H1 (cell line): Measurements from ENCODE around the gene TRAK1. TPM values are rescaled to one million over a fixed set of nuclear protein-coding genes. Genes with fewer than 3 reads are reported as not detected.

Experiments used
- CTCF ChIA-PET: fragments of 300-600 bp; sonication (Branson Sonifier 250); formaldehyde crosslinking; loops from one replicate; lab custom pipeline; 2021; ENCODE audit not compliant: partially characterized antibody; lab: Charles Lee
- POLR2A ChIA-PET: fragments of 300-600 bp; sonication (Branson Sonifier 250); formaldehyde crosslinking; loops from one replicate; lab custom pipeline; 2021; ENCODE audit warnings: inconsistent platforms; ENCODE audit not compliant: partially characterized antibody; lab: Charles Lee
- DNase-seq, 2 experiments: peaks; one replicate each; pipeline versions ENCODE4 v3.0.0 to v3.0.0-alpha.2; 2010 to 2022; ENCODE audit warnings: low spot score in 2 of 2, low read depth in 1 of 2, mixed read lengths in 1 of 2
- FAIRE-seq: peaks from 2 replicates; lab custom pipeline; 2011; peaks lifted over from hg19 to GRCh38; lab: Jason Lieb, UNC
- H2AFZ ChIP-seq: 2 replicates; pipeline ENCODE4 v1.8.1; 2012; ENCODE audit warnings: low read length, inconsistent platforms
- H2AK5ac ChIP-seq: 2 replicates; pipeline ENCODE4 v1.6.1; 2013; ENCODE audit warnings: low read depth, low read length
- H2BK120ac ChIP-seq: replicated peaks from 2 replicates; pipeline ENCODE3; 2013; ENCODE audit warnings: low read depth, low read length, inconsistent platforms
- H2BK12ac ChIP-seq: 2 replicates; pipeline ENCODE4 v1.6.1; 2013; ENCODE audit warnings: low read depth, low read length
- H2BK15ac ChIP-seq: 2 replicates; pipeline ENCODE4 v1.6.1; 2013; ENCODE audit warnings: low read length
- H2BK20ac ChIP-seq: 2 replicates; pipeline ENCODE4 v1.6.1; 2013; ENCODE audit warnings: low read length
- H2BK5ac ChIP-seq: 2 replicates; pipeline ENCODE4 v1.6.1; 2013; ENCODE audit warnings: low read depth, low read length
- H3K14ac ChIP-seq: 2 replicates; pipeline ENCODE4 v1.6.1; 2013; ENCODE audit warnings: inconsistent platforms; ENCODE audit not compliant: insufficient read length
- H3K18ac ChIP-seq: 2 replicates; pipeline ENCODE4 v1.6.1; 2013; ENCODE audit warnings: low read length; ENCODE audit errors: extremely low read depth
- H3K23ac ChIP-seq: 2 replicates; pipeline ENCODE4 v1.6.1; 2013; ENCODE audit warnings: inconsistent platforms; ENCODE audit not compliant: insufficient read length
- H3K23me2 ChIP-seq: 2 replicates; pipeline ENCODE4 v1.6.1; 2013; ENCODE audit warnings: low read depth, low read length
- H3K27ac ChIP-seq: 2 replicates; pipeline ENCODE4 v1.6.1; 2011; ENCODE audit warnings: low read depth, low read length, inconsistent platforms
- H3K27me3 ChIP-seq, 4 experiments: replicated peaks in 1 of 4; 1 replicate in 1 of 4; 2 replicates in 3 of 4; pipeline versions ENCODE4 v1.6.1 to v1.8.1; 2011 to 2013; ENCODE audit warnings: low read length in 3 of 4, mild to moderate bottlenecking in 3 of 4, inconsistent platforms in 2 of 4, mixed read lengths in 2 of 4, moderate library complexity in 1 of 4; ENCODE audit not compliant: control insufficient read depth in 3 of 4, insufficient read depth in 3 of 4; ENCODE audit errors: extremely low read depth in 1 of 4
- H3K36me3 ChIP-seq, 4 experiments: 2 replicates each; pipeline versions ENCODE4 v1.6.1 to v1.8.1; 2011 to 2013; ENCODE audit warnings: mild to moderate bottlenecking in 4 of 4, low read length in 3 of 4, moderate library complexity in 2 of 4, control low read depth in 1 of 4, inconsistent platforms in 1 of 4; ENCODE audit not compliant: insufficient read depth in 4 of 4, control insufficient read depth in 2 of 4
- H3K4ac ChIP-seq: replicated peaks from 2 replicates; pipeline ENCODE3; 2013; ENCODE audit warnings: low read length, low read depth, mixed read lengths, inconsistent platforms; ENCODE audit not compliant: insufficient read length
- H3K4me1 ChIP-seq, 4 experiments: replicated peaks in 1 of 4; 1 replicate in 1 of 4; 2 replicates in 3 of 4; pipeline versions ENCODE4 v1.6.1 to v1.8.1; 2011 to 2013; ENCODE audit warnings: low read length in 3 of 4, inconsistent platforms in 2 of 4, mixed read lengths in 1 of 4; ENCODE audit not compliant: insufficient read depth in 4 of 4, control insufficient read depth in 3 of 4
- H3K4me2 ChIP-seq, 2 experiments: 2 replicates each; pipeline versions ENCODE4 v1.6.1 to v1.8.1; 2011 to 2013; ENCODE audit warnings: low read depth in 2 of 2, low read length in 2 of 2, control low read depth in 1 of 2, inconsistent platforms in 1 of 2, mild to moderate bottlenecking in 1 of 2; ENCODE audit not compliant: insufficient read depth in 1 of 2
- H3K4me3 ChIP-seq, 4 experiments: fragments of 200-600, 300-600 bp in 1 of 4; sonication (generic), shearing (Covaris generic), sonication (Bioruptor Twin) in 1 of 4; 2 replicates each; pipeline versions ENCODE4 v1.5.1 to v1.8.1; 2011 to 2016; ENCODE audit warnings: low read length in 4 of 4, low read depth in 3 of 4, control low read depth in 2 of 4, inconsistent platforms in 2 of 4, mild to moderate bottlenecking in 2 of 4, mixed read lengths in 1 of 4, moderate library complexity in 1 of 4; ENCODE audit not compliant: insufficient read depth in 2 of 4; ENCODE audit errors: extremely low read depth in 1 of 4
- H3K56ac ChIP-seq: replicated peaks from 2 replicates; pipeline ENCODE3; 2013; ENCODE audit warnings: low read depth, mild to moderate bottlenecking, mixed read lengths, low read length, inconsistent platforms; ENCODE audit not compliant: insufficient read length
- H3K79me1 ChIP-seq: 2 replicates; pipeline ENCODE4 v1.6.1; 2013; ENCODE audit warnings: low read depth, low read length, control low read depth
- H3K79me2 ChIP-seq, 2 experiments: 2 replicates each; pipeline versions ENCODE4 v1.6.1 to v1.8.1; 2012 to 2013; ENCODE audit warnings: low read length in 2 of 2, mild to moderate bottlenecking in 2 of 2, inconsistent platforms in 1 of 2; ENCODE audit not compliant: insufficient read depth in 2 of 2, control insufficient read depth in 1 of 2
- H3K9ac ChIP-seq, 4 experiments: replicated peaks in 1 of 4; 1 replicate in 1 of 4; 2 replicates in 3 of 4; pipeline versions ENCODE4 v1.6.1 to v1.8.1; 2011 to 2013; ENCODE audit warnings: low read depth in 3 of 4, low read length in 3 of 4, control low read depth in 2 of 4, mild to moderate bottlenecking in 2 of 4, moderate library complexity in 2 of 4, inconsistent platforms in 1 of 4; ENCODE audit errors: extremely low read depth in 1 of 4
- H3K9me3 ChIP-seq, 2 experiments: 2 replicates each; pipeline versions ENCODE4 v1.6.1 to v1.8.1; 2012 to 2013; ENCODE audit warnings: mild to moderate bottlenecking in 2 of 2, moderate library complexity in 2 of 2, control low read depth in 1 of 2, inconsistent platforms in 1 of 2, low read depth in 1 of 2, low read length in 1 of 2, mixed read lengths in 1 of 2; ENCODE audit not compliant: insufficient read depth in 2 of 2
- H4K20me1 ChIP-seq, 2 experiments: replicated peaks in 1 of 2; 2 replicates each; pipeline versions ENCODE3 to v1.8.1; 2011 to 2013; ENCODE audit warnings: inconsistent platforms in 2 of 2, low read length in 2 of 2, mild to moderate bottlenecking in 1 of 2; ENCODE audit not compliant: insufficient read depth in 2 of 2, control insufficient read depth in 1 of 2
- H4K5ac ChIP-seq: 2 replicates; pipeline ENCODE4 v1.6.1; 2013; ENCODE audit warnings: low read length, low read depth, mixed read lengths, inconsistent platforms; ENCODE audit not compliant: insufficient read length
- H4K8ac ChIP-seq: 2 replicates; pipeline ENCODE4 v1.8.0; 2013; ENCODE audit warnings: mild to moderate bottlenecking, moderate library complexity, low read length, inconsistent platforms; ENCODE audit not compliant: insufficient read depth; ENCODE audit errors: extremely low read depth
- H4K91ac ChIP-seq: replicated peaks from 2 replicates; pipeline ENCODE3; 2013; ENCODE audit warnings: low read length, mixed read lengths, inconsistent platforms; ENCODE audit not compliant: insufficient read length
- BACH1 ChIP-seq: IDR thresholded peaks from 2 replicates; pipeline ENCODE4 v1.6.1; 2012; ENCODE audit warnings: low read length, improper control_type of control experiment
- CEBPB ChIP-seq: IDR thresholded peaks from 2 replicates; pipeline ENCODE4 v1.6.1; 2012; ENCODE audit warnings: low read depth, low read length
- EZH2 ChIP-seq: fragments of 200-600 bp; sonication (generic); IDR thresholded peaks from 2 replicates; pipeline ENCODE4 v1.7.1; 2012; ENCODE audit warnings: low read depth, mild to moderate bottlenecking, moderate library complexity, low read length, inconsistent platforms; ENCODE audit not compliant: severe bottlenecking
- GTF2F1 ChIP-seq: IDR thresholded peaks from 2 replicates; pipeline ENCODE4 v1.6.1; 2012; ENCODE audit warnings: low read depth, low read length, improper control_type of control experiment, borderline replicate concordance
- KDM5A ChIP-seq: fragments of 200-600 bp; IDR thresholded peaks from 2 replicates; pipeline ENCODE4 v1.7.1; 2012; ENCODE audit warnings: mild to moderate bottlenecking, low read length, inconsistent platforms, mixed read lengths
- RAD21 ChIP-seq, 2 experiments: IDR thresholded peaks in 1 of 2; conservative IDR thresholded peaks in 1 of 2; 2 replicates each; pipeline ENCODE4 v1.6.1; 2011; ENCODE audit warnings: low read depth in 2 of 2, low read length in 2 of 2, improper control_type of control experiment in 1 of 2, inconsistent platforms in 1 of 2, mild to moderate bottlenecking in 1 of 2, moderate library complexity in 1 of 2
- ZNF274 ChIP-seq: IDR thresholded peaks from 2 replicates; pipeline ENCODE4 v1.7.0; 2012; ENCODE audit warnings: low read length, borderline replicate concordance; ENCODE audit errors: extremely low read depth
- WGBS, 2 experiments: shearing (Covaris generic) in 1 of 2; methylation state at CpG; one replicate each; pipeline versions ENCODE4 v1.1.6 to v1.1.7; 2013 to 2015; ENCODE audit warnings: low lambda C conversion rate in 2 of 2, mixed read lengths in 2 of 2, inconsistent platforms in 1 of 2, low coverage in 1 of 2, missing lambda C conversion rate in 1 of 2; ENCODE audit not compliant: insufficient replicate concordance in 2 of 2, insufficient coverage in 1 of 2, insufficient read length in 1 of 2; ENCODE audit errors: extremely low coverage in 1 of 2, missing lambda C conversion rate in 1 of 2; 5-methylcytosine and 5-hydroxymethylcytosine counted together
- polyA plus RNA-seq, 7 experiments: library from polyadenylated mRNA; depleted of rRNA in 3 of 7; stranded (reverse) in 5 of 7; unstranded in 2 of 7; fragments of >200 nt in 5 of 7; fragments of 200-250 nt in 2 of 7; gene quantifications; 1 replicate in 5 of 7; 2 replicates in 1 of 7; 4 replicates in 1 of 7; pipeline versions ENCODE4 v1.2.1 to v1.2.3, GENCODE V29; 2011 to 2013; ENCODE audit warnings: missing spikeins in 2 of 7, mixed read lengths in 2 of 7
- total RNA-seq: library from RNA; stranded (reverse); fragmentation: NEBNext Ultra II Directional; extraction: Animal tissue kit (Norgen Biotek cat#: 25700); gene quantifications from 2 replicates; pipeline ENCODE4 v1.2.1, GENCODE V29; 2021

Gene TRAK1
- total and polyA plus RNA-seq, 2 of the 8 experiments (the other 6 are each of a cell fraction or from before 2014, with no cell fraction given): 21.3 to 32.7 TPM

DNA sequence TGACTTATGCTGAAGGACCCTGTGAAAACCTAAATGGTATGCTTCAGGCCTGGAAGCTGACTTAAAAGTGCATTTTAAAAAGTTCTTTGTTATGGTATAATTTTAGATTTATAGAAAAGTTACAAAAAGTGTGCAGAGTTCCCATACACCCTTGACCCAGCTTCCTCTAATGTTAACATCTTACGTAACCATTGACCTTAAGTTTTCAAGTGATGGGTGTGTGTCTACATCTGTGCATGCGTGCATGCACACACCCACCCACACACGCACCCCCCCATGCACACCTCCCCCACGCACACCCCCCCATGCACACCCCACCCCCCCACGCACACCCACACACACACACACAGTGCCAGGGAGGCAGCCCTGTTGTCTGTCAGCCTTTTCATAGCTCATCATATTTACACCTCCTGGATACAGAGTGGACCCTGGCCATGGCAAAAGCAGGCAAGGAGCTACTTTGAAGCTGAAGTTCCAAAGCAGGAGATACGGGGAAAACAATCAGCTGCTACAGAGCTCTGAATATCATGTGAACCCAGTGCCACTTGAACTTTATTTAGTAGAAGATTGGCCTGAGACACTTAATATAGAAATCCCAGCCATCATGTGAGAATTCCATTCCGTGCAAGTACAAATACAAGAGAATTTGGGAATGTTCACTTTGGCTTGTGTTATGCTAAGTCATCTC, 30.0 kb upstream of the TRAK1 start:
- Histone ChIP-seq H2BK15ac (no peak overlapping the region), H4K5ac (no peak overlapping the region), H3K18ac (no peak overlapping the region), H3K9me3 (no peaks in the 10 kb centered on the region), H3K56ac (no peak overlapping the region), H2AK5ac (no peak overlapping the region), H3K14ac (no peak overlapping the region), H3K79me1 (no peaks in the 10 kb centered on the region; the same call in 1 of the 2 replicates), H3K4me2 (no peak overlapping the region), H3K4me3 (no peak overlapping the region), H3K4ac (no peak overlapping the region), H2AFZ (no peak overlapping the region), H3K4me1 (peaks cover 9 to 28% (median 23%) of the 10 kb centered on the region in 4 experiments), H4K8ac (no peak overlapping the region), H4K91ac (no peak overlapping the region), H2BK5ac (no peak overlapping the region), H2BK12ac (no peak overlapping the region), H4K20me1 (peaks cover 0 to 2% of the 10 kb centered on the region in 2 experiments), H2BK120ac (no peak overlapping the region), H3K9ac (no peak overlapping the region), H3K27me3 (no peaks in the 10 kb centered on the region), H2BK20ac (no peak overlapping the region), H3K23ac (no peak overlapping the region), H3K36me3 (no peaks in the 10 kb centered on the region), H3K27ac (no peak overlapping the region), H3K23me2 (no peaks in the 10 kb centered on the region), H3K79me2 (peaks cover 0 to 59% of the 10 kb centered on the region in 2 experiments; a peak in 2 of 4 replicates)
- 75% methylated on average over 5 of the region's 7 CpGs; no CpG with 5 or more reads in 1 of the 2 experiments for WGBS, 2 experiments
- POLR2A ChIA-PET: interaction anchor here (0.9 to 1.6 kb wide), 2 partner anchors 11 to 16 kb away, joined by 3 to 6 read pairs; no protein-coding TSS in a partner anchor
- FAIRE-seq: no peak
- no peak for DNase-seq
- TF ChIP-seq RAD21 (IDR thresholded peaks at IDR 0.05 in 1 of 2, conservative IDR thresholded peaks at IDR 0.05 in 1 of 2; ENCODE audit: low read depth in 2 of 2, low read length in 2 of 2): no peak
- TF ChIP-seq ZNF274: no peak
- no peak for TF ChIP-seq GTF2F1
- no peak for TF ChIP-seq KDM5A
- TF ChIP-seq BACH1: no peak
- TF ChIP-seq CEBPB: no peak
- TF ChIP-seq EZH2: no peak
- CTCF ChIA-PET: interaction anchor here (0.9 to 3.1 kb wide), 7 partner anchors 9 to 63 kb away, joined by 3 to 11 read pairs (median 5); no protein-coding TSS in a partner anchor
